HepG2 (cell line): ENCODE measurements around the gene HAT1. TPM values are rescaled to one million over a fixed set of nuclear protein-coding genes. Genes with fewer than 3 reads are reported as not detected.

Experiments used
- ATAC-seq: fragments of 200-7000 bp; cut with Tn5 transposase; 3 replicates; pipeline ENCODE4 v1.9.1; 2020; ENCODE audit warnings: mild to moderate bottlenecking, moderate library complexity
- BruUV-seq: library from RNA; stranded (reverse); fragments of 400-500 nt; replicated peaks from 2 replicates; lab custom pipeline; 2021; lab: Mats Ljungman, UMichigan
- CTCF ChIA-PET: fragments of 300-600 bp; formaldehyde crosslinking; extraction: SDS; loops from one replicate; lab custom pipeline; 2021; ENCODE audit warnings: low total read pairs, inconsistent platforms, low intra/inter-chr PET ratio; lab: Yijun Ruan, JAX
- POLR2A ChIA-PET: fragments of 350-600 bp; sonication (Branson Sonifier 250); formaldehyde crosslinking; loops from one replicate; lab custom pipeline; 2020; ENCODE audit warnings: antibody characterized with exemption, inconsistent platforms; lab: Yijun Ruan, JAX
- DNase-seq: peaks from one replicate; pipeline ENCODE4 v3.0.0-alpha.2; 2015; ENCODE audit warnings: low spot score
- FAIRE-seq: peaks from 3 replicates; lab custom pipeline; 2011; peaks lifted over from hg19 to GRCh38; lab: Jason Lieb, UNC
- H2AFZ ChIP-seq: one replicate; pipeline ENCODE4 v1.6.1; 2011; ENCODE audit warnings: low read length, inconsistent platforms
- H3K27ac ChIP-seq: fragments of 300-600 bp; 3 replicates; pipeline ENCODE4 v1.8.0; 2011; ENCODE audit warnings: mixed run types, mild to moderate bottlenecking, mixed read lengths, low read length, inconsistent platforms; ENCODE audit not compliant: insufficient read depth; ENCODE audit errors: extremely low read length
- H3K27me3 ChIP-seq, 2 experiments: fragments of 200-600 bp in 1 of 2; 2 replicates in 1 of 2; 3 replicates in 1 of 2; pipeline versions ENCODE4 v1.6.0 to v1.8.0; 2011; ENCODE audit warnings: low read length in 2 of 2, mild to moderate bottlenecking in 2 of 2, moderate library complexity in 2 of 2, inconsistent platforms in 1 of 2; ENCODE audit not compliant: insufficient read depth in 2 of 2, control insufficient read depth in 1 of 2
- H3K36me3 ChIP-seq, 2 experiments: fragments of 200-600 bp in 1 of 2; replicated peaks in 1 of 2; 2 replicates in 1 of 2; 3 replicates in 1 of 2; pipeline versions ENCODE4 v1.5.1 to v1.8.0; 2011; ENCODE audit warnings: low read length in 2 of 2, inconsistent platforms in 1 of 2; ENCODE audit not compliant: insufficient read depth in 2 of 2, control insufficient read depth in 1 of 2
- H3K4me1 ChIP-seq: 2 replicates; pipeline ENCODE4 v1.5.1; 2012; ENCODE audit warnings: low read length, inconsistent platforms; ENCODE audit not compliant: insufficient read depth
- H3K4me2 ChIP-seq: 2 replicates; pipeline ENCODE4 v1.6.0; 2011; ENCODE audit warnings: low read depth, low read length, inconsistent platforms
- H3K4me3 ChIP-seq, 3 experiments: fragments of 200-600 bp in 1 of 3; sonication (generic), shearing (Covaris generic) in 1 of 3; replicated peaks in 1 of 3; 2 replicates each; pipeline ENCODE4 v1.5.1; 2011 to 2016; ENCODE audit warnings: low read length in 3 of 3, inconsistent platforms in 2 of 3, low read depth in 2 of 3, mild to moderate bottlenecking in 2 of 3, control low read depth in 1 of 3, mixed read lengths in 1 of 3; ENCODE audit not compliant: insufficient read depth in 1 of 3
- H3K79me2 ChIP-seq: one replicate; pipeline ENCODE4 v1.6.1; 2011; ENCODE audit warnings: low read length, inconsistent platforms; ENCODE audit not compliant: insufficient read depth
- H3K9ac ChIP-seq: 2 replicates; pipeline ENCODE4 v1.6.0; 2011; ENCODE audit warnings: mild to moderate bottlenecking, low read depth, low read length, inconsistent platforms; ENCODE audit not compliant: insufficient read depth
- H3K9me3 ChIP-seq: 2 replicates; pipeline ENCODE4 v1.5.1; 2012; ENCODE audit warnings: mild to moderate bottlenecking, low read length
- H4K20me1 ChIP-seq: 2 replicates; pipeline ENCODE4 v1.6.0; 2011; ENCODE audit warnings: inconsistent platforms, mild to moderate bottlenecking, low read length, moderate library complexity; ENCODE audit not compliant: insufficient read depth
- NCOR1 ChIP-seq: fragments of 200-600 bp; sonication (generic); IDR thresholded peaks from 2 replicates; pipeline ENCODE4 v1.7.0; 2017; ENCODE audit warnings: antibody characterized with exemption, low read length, borderline replicate concordance
- PRPF4 ChIP-seq: fragments of 200-400 bp; formaldehyde crosslinking; IDR thresholded peaks from 2 replicates; pipeline ENCODE4 v1.6.1; 2016; ENCODE audit warnings: low read length, low read depth; ENCODE audit not compliant: poor library complexity, severe bottlenecking
- ZBTB38 ChIP-seq: sonication (generic); formaldehyde crosslinking; IDR thresholded peaks from 2 replicates; pipeline ENCODE4 v1.5.1; 2020; ENCODE audit warnings: mild to moderate bottlenecking, missing genetic modification reagents
- ZC3H4 ChIP-seq: sonication (generic); formaldehyde crosslinking; IDR thresholded peaks from 2 replicates; pipeline ENCODE4 v1.4.0; 2020; ENCODE audit warnings: missing genetic modification reagents, borderline replicate concordance
- ZKSCAN8 ChIP-seq: IDR thresholded peaks from 2 replicates; pipeline ENCODE4 v1.6.1; 2016; ENCODE audit warnings: borderline replicate concordance, missing genetic modification reagents, missing compliant biosample characterization
- ZNF333 ChIP-seq: sonication (generic); formaldehyde crosslinking; IDR thresholded peaks from 2 replicates; pipeline ENCODE4 v1.4.0; 2020; ENCODE audit warnings: mild to moderate bottlenecking, missing genetic modification reagents, borderline replicate concordance
- ZNF749 ChIP-seq: sonication (generic); formaldehyde crosslinking; IDR thresholded peaks from 2 replicates; pipeline ENCODE4 v1.8.0; 2022; ENCODE audit warnings: mild to moderate bottlenecking, missing genetic modification reagents, moderate library complexity, borderline replicate concordance
- ZZZ3 ChIP-seq: sonication (generic); formaldehyde crosslinking; IDR thresholded peaks from 2 replicates; pipeline ENCODE4 v1.4.0; 2020; ENCODE audit warnings: missing genetic modification reagents, mild to moderate bottlenecking, borderline replicate concordance
- WGBS: methylation state at CpG from one replicate; pipeline ENCODE4 v1.1.6; 2017; ENCODE audit warnings: low lambda C conversion rate; 5-methylcytosine and 5-hydroxymethylcytosine counted together
- in situ Hi-C: cut with HindIII; loops from 2 replicates; pipeline ENCODE4 v1.10.0; 2017; ENCODE audit warnings: low pct_unique_long_range_greater_than_20kb; ENCODE audit not compliant: extremely low pct_ligation_motif_present
- intact Hi-C: fragments of 100-400 bp; cut with micrococcal nuclease; formaldehyde crosslinking; loops from one replicate; pipeline ENCODE4 v1.10.0; 2022; ENCODE audit not compliant: unreplicated experiment
- polyA plus RNA-seq, 8 experiments: library from polyadenylated mRNA; depleted of rRNA in 3 of 8; stranded (reverse) in 7 of 8; unstranded in 1 of 8; fragments of >200 nt; fragmentation: Illumina TruSeq in 4 of 8; extraction: Trizol in 4 of 8; gene quantifications; 2 replicates each; pipeline versions ENCODE4 v1.2.1 to v1.2.3, GENCODE V29; 2011 to 2016; ENCODE audit warnings: low read depth in 4 of 8, missing spikeins in 1 of 8, mixed read lengths in 1 of 8; ENCODE audit not compliant: insufficient read depth in 1 of 8
- total RNA-seq, 5 experiments: library from RNA; depleted of rRNA; stranded (reverse); fragments of >200 nt; fragmentation: Illumina TruSeq; extraction: Trizol; gene quantifications; 2 replicates each; pipeline ENCODE4 v1.2.3, GENCODE V29; 2016; ENCODE audit warnings: low read depth in 1 of 5
- TF ChIP-seq, protein P1 (sequence below), 2 experiments: sonication (generic) in 1 of 2; formaldehyde crosslinking in 1 of 2; IDR thresholded peaks; 2 replicates each; pipeline versions ENCODE4 v1.6.1 to v1.9.0; 2014 to 2022; ENCODE audit warnings: antibody characterized with exemption in 1 of 2, borderline replicate concordance in 1 of 2, inconsistent platforms in 1 of 2, low read depth in 1 of 2, missing genetic modification reagents in 1 of 2
- TF ChIP-seq, protein P2 (sequence below): sonication (generic); formaldehyde crosslinking; IDR thresholded peaks from 2 replicates; pipeline ENCODE4 v1.4.0; 2020; ENCODE audit warnings: missing genetic modification reagents

The HAT1 gene
- total and polyA plus RNA-seq, 2 of the 13 experiments (the other 11 are each of a cell fraction or from before 2014, with no cell fraction given), result 45.4 to 119 TPM

DNA sequence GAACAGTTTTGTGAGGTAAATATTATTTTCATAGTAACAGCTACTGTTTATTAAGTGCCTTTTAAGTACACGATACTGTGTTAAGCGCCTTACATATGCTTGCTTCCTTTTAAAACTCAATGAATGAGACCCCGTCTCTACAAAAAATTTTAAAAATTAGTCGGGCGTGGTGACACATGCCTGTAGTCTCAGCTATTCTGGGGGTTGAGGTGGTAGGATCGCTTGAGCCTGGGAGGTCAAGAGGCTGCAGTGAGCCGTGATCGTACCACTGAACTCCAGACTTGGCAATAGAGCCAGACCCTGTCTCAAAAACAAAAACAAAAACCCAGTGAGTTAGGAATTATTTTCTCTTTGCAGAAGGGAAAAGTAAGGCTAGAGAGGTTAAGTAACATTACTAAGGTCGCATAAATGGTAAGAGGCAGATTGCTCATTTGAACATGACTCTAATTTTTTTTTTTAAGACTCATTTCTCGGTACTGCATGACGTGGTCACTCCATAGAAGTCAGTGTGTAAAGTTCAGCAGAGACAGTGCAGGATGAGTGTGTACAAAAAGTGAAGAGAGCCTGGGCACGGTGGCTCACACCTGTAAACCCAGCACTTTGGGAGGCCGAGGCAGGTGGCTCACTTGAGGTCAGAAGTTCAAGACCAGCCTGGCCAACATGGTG lies 78.6 kb downstream of the HAT1 start:
- Histone ChIP-seq H3K27me3 (no peaks in the 10 kb centered on the region), H4K20me1 (no peaks in the 10 kb centered on the region), H3K4me1 (peaks cover 21% of the 10 kb centered on the region), H3K27ac (peak overlapping the region; percentile 82), H3K36me3 (0 out of 5 replicates have a peak, but pooled peaks cover 0 to 1% of the 10 kb centered on the region in 2 experiments), H3K4me3 (peak overlapping the region; percentile 59 to 80 (median 66); a peak in 5 of 6 replicates), H3K9ac (peak overlapping the region; percentile 81), H2AFZ (peak overlapping the region; percentile 90), H3K79me2 (no peaks in the 10 kb centered on the region), H3K4me2 (peak overlapping the region; percentile 77), H3K9me3 (no peaks in the 10 kb centered on the region)
- intact Hi-C loops, result loop anchor here (10.0 kb wide), 1 partner anchor 54 kb away; no protein-coding TSS in a partner anchor
- ATAC-seq (no peak), DNase-seq (no peak), FAIRE-seq (no peak)
- no TSS peak for BruUV-seq
- ChIA-PET POLR2A (interaction anchor here (0.6 to 1.3 kb wide), 5 partner anchors 11 to 314 kb away, joined by 3 to 6 read pairs (median 3); partner anchors contain the start of genes DLX2 and DYNC1I2), CTCF (no interaction called here)
- 94% methylated on average over 13 of the region's 13 CpGs for WGBS
- TF ChIP-seq ZNF749 (CRISPR knock-in tag) (0 out of 2 replicates have a peak, but pooled peaks have one; percentile 13), ZKSCAN8 (CRISPR knock-in tag) (no peak), NCOR1 (no peak), ZBTB38 (peak; percentile 92), PRPF4 (peak; percentile 89), ZC3H4 (CRISPR knock-in tag) (0 out of 2 replicates have a peak, but pooled peaks have one; percentile 26)
- in situ Hi-C loops, result no loop called here

- ATAC-seq (peak; percentile 67; the same call in 2 of the 3 replicates), DNase-seq (no peak), FAIRE-seq (peak; percentile 39)
- Histone ChIP-seq H3K36me3 (no peaks in the 10 kb centered on the region), H3K79me2 (peaks cover 11% of the 10 kb centered on the region), H3K4me3 (no peak overlapping the region), H3K9me3 (no peaks in the 10 kb centered on the region), H4K20me1 (no peaks in the 10 kb centered on the region), H3K4me2 (no peak overlapping the region), H3K4me1 (peaks cover 13% of the 10 kb centered on the region), H2AFZ (no peak overlapping the region), H3K27me3 (no peaks in the 10 kb centered on the region), H3K27ac (no peak overlapping the region), H3K9ac (no peak overlapping the region)
- ChIA-PET CTCF (no interaction called here), POLR2A (no interaction called here)
- intact Hi-C loops, result loop anchor here (10.0 kb wide), 1 partner anchor 47 kb away; no protein-coding TSS in a partner anchor
- in situ Hi-C loops, result no loop called here
- BruUV-seq, result no TSS peak
- WGBS, result 100% methylated on average over 1 of the region's 1 CpG
- TF ChIP-seq ZNF333 (CRISPR knock-in tag) (no peak), ZZZ3 (CRISPR knock-in tag) (no peak)
- TF ChIP-seq, protein P1, sequence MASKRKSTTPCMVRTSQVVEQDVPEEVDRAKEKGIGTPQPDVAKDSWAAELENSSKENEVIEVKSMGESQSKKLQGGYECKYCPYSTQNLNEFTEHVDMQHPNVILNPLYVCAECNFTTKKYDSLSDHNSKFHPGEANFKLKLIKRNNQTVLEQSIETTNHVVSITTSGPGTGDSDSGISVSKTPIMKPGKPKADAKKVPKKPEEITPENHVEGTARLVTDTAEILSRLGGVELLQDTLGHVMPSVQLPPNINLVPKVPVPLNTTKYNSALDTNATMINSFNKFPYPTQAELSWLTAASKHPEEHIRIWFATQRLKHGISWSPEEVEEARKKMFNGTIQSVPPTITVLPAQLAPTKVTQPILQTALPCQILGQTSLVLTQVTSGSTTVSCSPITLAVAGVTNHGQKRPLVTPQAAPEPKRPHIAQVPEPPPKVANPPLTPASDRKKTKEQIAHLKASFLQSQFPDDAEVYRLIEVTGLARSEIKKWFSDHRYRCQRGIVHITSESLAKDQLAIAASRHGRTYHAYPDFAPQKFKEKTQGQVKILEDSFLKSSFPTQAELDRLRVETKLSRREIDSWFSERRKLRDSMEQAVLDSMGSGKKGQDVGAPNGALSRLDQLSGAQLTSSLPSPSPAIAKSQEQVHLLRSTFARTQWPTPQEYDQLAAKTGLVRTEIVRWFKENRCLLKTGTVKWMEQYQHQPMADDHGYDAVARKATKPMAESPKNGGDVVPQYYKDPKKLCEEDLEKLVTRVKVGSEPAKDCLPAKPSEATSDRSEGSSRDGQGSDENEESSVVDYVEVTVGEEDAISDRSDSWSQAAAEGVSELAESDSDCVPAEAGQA (IDR thresholded peaks at IDR 0.05; ENCODE audit: low read depth), result no peak
- TF ChIP-seq, protein P1 (CRISPR knock-in tag; IDR thresholded peaks at IDR 0.05; ENCODE audit: borderline replicate concordance), result no peak
- TF ChIP-seq, protein P2, sequence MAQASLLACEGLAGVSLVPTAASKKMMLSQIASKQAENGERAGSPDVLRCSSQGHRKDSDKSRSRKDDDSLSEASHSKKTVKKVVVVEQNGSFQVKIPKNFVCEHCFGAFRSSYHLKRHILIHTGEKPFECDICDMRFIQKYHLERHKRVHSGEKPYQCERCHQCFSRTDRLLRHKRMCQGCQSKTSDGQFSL (CRISPR knock-in tag), result no peak
These were observed 85.1 kb downstream of the HAT1 start for GRCh38 chr2:172007372-172007771.
